ENCODE results near the gene TMEM186.

The TMEM186 gene

GRCh38 chr16:8831871-8832716 is 34.7 kb upstream of the TMEM186 start:
- Histone ChIP-seq H3K27ac (peak overlapping the region; percentile 88), H3K4me1 (peaks cover 69% of the 10 kb centered on the region), H3K36me3 (peaks cover 22% of the 10 kb centered on the region), H3K4me2 (peak overlapping the region; percentile 89), H3K4me3 (peak overlapping the region; percentile 55), H3K27me3 (no peaks in the 10 kb centered on the region), H3K9ac (peak overlapping the region; percentile 70), H4K20me1 (no peaks in the 10 kb centered on the region), H3K9me3 (no peaks in the 10 kb centered on the region)
- TF ChIP-seq Cebpa-rat (IDR thresholded peaks at IDR 0.05) = no peak

- Histone ChIP-seq H4K20me1 (no peaks in the 10 kb centered on the region), H3K4me3 (peak overlapping the region; percentile 55), H3K36me3 (peaks cover 22% of the 10 kb centered on the region), H3K27ac (peak overlapping the region; percentile 88), H3K4me1 (peaks cover 69% of the 10 kb centered on the region), H3K4me2 (peak overlapping the region; percentile 89), H3K9me3 (no peaks in the 10 kb centered on the region), H3K27me3 (no peaks in the 10 kb centered on the region), H3K9ac (peak overlapping the region; percentile 70)
- no peak for TF ChIP-seq Cebpa-rat (IDR thresholded peaks at IDR 0.05)
Observed at GRCh38 chr16:8831450-8831849, 34.0 kb upstream of the TMEM186 start.

- Histone ChIP-seq H4K20me1 (no peaks in the 10 kb centered on the region), H3K9ac (no peak overlapping the region; the same call in 1 of the 2 replicates), H3K4me2 (peak overlapping the region; percentile 89; the same call in 1 of the 2 replicates), H3K9me3 (no peaks in the 10 kb centered on the region), H3K4me1 (peaks cover 53% of the 10 kb centered on the region), H3K27me3 (no peaks in the 10 kb centered on the region), H3K36me3 (peaks cover 45% of the 10 kb centered on the region), H3K27ac (peak overlapping the region; percentile 37; the same call in 1 of the 2 replicates), H3K4me3 (no peak overlapping the region)
- no peak for TF ChIP-seq Cebpa-rat (IDR thresholded peaks at IDR 0.05)
Observed at GRCh38 chr16:8828541-8829165, 31.2 kb upstream of the TMEM186 start.

GRCh38 chr16:8826278-8826879 is 28.9 kb upstream of the TMEM186 start:
- no peaks in the 10 kb centered on the region for H3K9me3 ChIP-seq
- H3K27me3 ChIP-seq = no peaks in the 10 kb centered on the region
- H3K4me2 ChIP-seq = no peak overlapping the region
- no peak for TF ChIP-seq Cebpa-rat (IDR thresholded peaks at IDR 0.05)
- H3K36me3 ChIP-seq = peaks cover 67% of the 10 kb centered on the region
- no peak overlapping the region for H3K4me3 ChIP-seq
- no peak overlapping the region for H3K9ac ChIP-seq
- H3K27ac ChIP-seq = no peak overlapping the region
- peaks cover 51% of the 10 kb centered on the region for H3K4me1 ChIP-seq
- no peaks in the 10 kb centered on the region for H4K20me1 ChIP-seq

GRCh38 chr16:8822403-8822802 is 25.0 kb upstream of the TMEM186 start:
- Histone ChIP-seq H3K36me3 (peaks cover 79% of the 10 kb centered on the region), H3K9ac (no peak overlapping the region), H4K20me1 (no peaks in the 10 kb centered on the region), H3K4me1 (peaks cover 57% of the 10 kb centered on the region), H3K4me2 (peak overlapping the region; percentile 1; the same call in 1 of the 2 replicates), H3K27ac (peak overlapping the region; percentile 15; the same call in 1 of the 2 replicates), H3K9me3 (no peaks in the 10 kb centered on the region), H3K27me3 (no peaks in the 10 kb centered on the region), H3K4me3 (no peak overlapping the region)
- TF ChIP-seq Cebpa-rat (IDR thresholded peaks at IDR 0.05) = no peak

GRCh38 chr16:8819411-8820034 is 22.1 kb upstream of the TMEM186 start:
- H3K4me1 ChIP-seq = peaks cover 78% of the 10 kb centered on the region
- 0 out of 2 replicates have a peak overlapping the region, but pooled peaks have one; percentile 31 for H3K27ac ChIP-seq
- no peak for TF ChIP-seq Cebpa-rat (IDR thresholded peaks at IDR 0.05)
- H3K4me3 ChIP-seq = no peak overlapping the region
- H3K27me3 ChIP-seq = no peaks in the 10 kb centered on the region
- H3K9me3 ChIP-seq = no peaks in the 10 kb centered on the region
- H3K9ac ChIP-seq = no peak overlapping the region
- H3K4me2 ChIP-seq = peak overlapping the region; percentile 46
- H4K20me1 ChIP-seq = no peaks in the 10 kb centered on the region
- H3K36me3 ChIP-seq = peaks cover 94% of the 10 kb centered on the region

GRCh38 chr16:8818504-8819270 is 21.2 kb upstream of the TMEM186 start:
- H3K4me1 ChIP-seq = peaks cover 78% of the 10 kb centered on the region
- H3K27me3 ChIP-seq = no peaks in the 10 kb centered on the region
- no peaks in the 10 kb centered on the region for H4K20me1 ChIP-seq
- peak overlapping the region; percentile 9; the same call in 1 of the 2 replicates for H3K9ac ChIP-seq
- peak overlapping the region; percentile 31 for H3K27ac ChIP-seq
- H3K9me3 ChIP-seq = no peaks in the 10 kb centered on the region
- H3K4me3 ChIP-seq = no peak overlapping the region
- peaks cover 94% of the 10 kb centered on the region for H3K36me3 ChIP-seq
- peak overlapping the region; percentile 46 for H3K4me2 ChIP-seq
- no peak for TF ChIP-seq Cebpa-rat (IDR thresholded peaks at IDR 0.05)

GRCh38 chr16:8816967-8817655 is 19.7 kb upstream of the TMEM186 start:
- no peaks in the 10 kb centered on the region for H3K27me3 ChIP-seq
- H3K36me3 ChIP-seq = peaks cover 94% of the 10 kb centered on the region
- H4K20me1 ChIP-seq = no peaks in the 10 kb centered on the region
- TF ChIP-seq Cebpa-rat (IDR thresholded peaks at IDR 0.05) = no peak
- peak overlapping the region; percentile 33; the same call in 1 of the 2 replicates for H3K4me2 ChIP-seq
- H3K9ac ChIP-seq = no peak overlapping the region
- H3K9me3 ChIP-seq = no peaks in the 10 kb centered on the region
- peaks cover 68% of the 10 kb centered on the region for H3K4me1 ChIP-seq
- H3K27ac ChIP-seq = no peak overlapping the region
- no peak overlapping the region for H3K4me3 ChIP-seq
